H9 (cell line): ENCODE data around the gene AIG1. TPM values are rescaled to one million over a fixed set of nuclear protein-coding genes. Genes with fewer than 3 reads are reported as not detected.
"Not testable (repeated sequence)": the region's sequence is repeated elsewhere in the genome, so short reads cannot be mapped to it uniquely, and the experiment has no call there.

Source experiments
- DNase-seq: peaks from one replicate; pipeline ENCODE4 v3.0.0-alpha.2; 2017
- H2AFZ ChIP-seq: one replicate; pipeline ENCODE4 v1.6.1; 2013; ENCODE audit warnings: mild to moderate bottlenecking, low read length, control low read depth, moderate library complexity
- H2AK5ac ChIP-seq: 2 replicates; pipeline ENCODE4 v1.6.1; 2013; ENCODE audit warnings: low read length, control low read depth, mixed read lengths; ENCODE audit not compliant: insufficient read length
- H2BK120ac ChIP-seq: one replicate; pipeline ENCODE4 v1.6.1; 2013; ENCODE audit warnings: low read depth, mild to moderate bottlenecking, low read length, control low read depth, inconsistent platforms; ENCODE audit not compliant: poor library complexity, severe bottlenecking
- H2BK12ac ChIP-seq: 2 replicates; pipeline ENCODE4 v1.6.1; 2013; ENCODE audit warnings: low read length, control low read depth, mixed read lengths, low read depth; ENCODE audit not compliant: insufficient read length
- H2BK15ac ChIP-seq: 2 replicates; pipeline ENCODE4 v1.6.1; 2013; ENCODE audit warnings: low read depth, low read length, control low read depth
- H2BK20ac ChIP-seq: one replicate; pipeline ENCODE4 v1.6.1; 2013; ENCODE audit warnings: low read depth, mild to moderate bottlenecking, low read length, control low read depth, inconsistent platforms; ENCODE audit not compliant: poor library complexity, severe bottlenecking
- H2BK5ac ChIP-seq: 2 replicates; pipeline ENCODE4 v1.6.1; 2013; ENCODE audit warnings: low read length, control low read depth, mixed read lengths; ENCODE audit not compliant: insufficient read length
- H3K14ac ChIP-seq: 2 replicates; pipeline ENCODE4 v1.6.1; 2013; ENCODE audit warnings: low read length, control low read depth; ENCODE audit not compliant: insufficient read depth
- H3K18ac ChIP-seq: 2 replicates; pipeline ENCODE4 v1.6.1; 2013; ENCODE audit warnings: low read depth, mild to moderate bottlenecking, mixed read lengths, low read length, control low read depth; ENCODE audit not compliant: insufficient read length
- H3K23ac ChIP-seq: 2 replicates; pipeline ENCODE4 v1.6.1; 2013; ENCODE audit warnings: low read length, control low read depth, mixed read lengths, low read depth; ENCODE audit not compliant: insufficient read length
- H3K23me2 ChIP-seq: 2 replicates; pipeline ENCODE4 v1.6.1; 2013; ENCODE audit warnings: low read depth, mild to moderate bottlenecking, mixed read lengths, low read length, control low read depth; ENCODE audit not compliant: insufficient read length, poor library complexity, severe bottlenecking
- H3K27ac ChIP-seq: 2 replicates; pipeline ENCODE4 v1.5.1; 2013; ENCODE audit warnings: low read length, control low read depth, mixed read lengths, low read depth; ENCODE audit not compliant: insufficient read length
- H3K27me3 ChIP-seq: 2 replicates; pipeline ENCODE4 v1.6.1; 2013; ENCODE audit warnings: low read length, control low read depth, inconsistent platforms; ENCODE audit not compliant: insufficient read depth
- H3K4ac ChIP-seq: 2 replicates; pipeline ENCODE4 v1.6.1; 2013; ENCODE audit warnings: low read depth, mild to moderate bottlenecking, control low read depth, inconsistent platforms, low read length, moderate library complexity
- H3K4me1 ChIP-seq: 2 replicates; pipeline ENCODE4 v1.6.1; 2013; ENCODE audit warnings: low read length, control low read depth, inconsistent platforms; ENCODE audit not compliant: insufficient read depth
- H3K4me2 ChIP-seq: 2 replicates; pipeline ENCODE4 v1.6.1; 2013; ENCODE audit warnings: low read length, control low read depth, mixed read lengths; ENCODE audit not compliant: insufficient read length, insufficient read depth
- H3K56ac ChIP-seq: 2 replicates; pipeline ENCODE4 v1.6.1; 2013; ENCODE audit warnings: low read depth, mild to moderate bottlenecking, mixed read lengths, low read length, control low read depth; ENCODE audit not compliant: insufficient read length
- H3K79me1 ChIP-seq: 2 replicates; pipeline ENCODE4 v1.6.1; 2013; ENCODE audit warnings: low read depth, mild to moderate bottlenecking, moderate library complexity, low read length, control low read depth, inconsistent platforms; ENCODE audit not compliant: insufficient read depth, poor library complexity, severe bottlenecking
- H3K79me2 ChIP-seq: 2 replicates; pipeline ENCODE4 v1.6.1; 2013; ENCODE audit warnings: low read length, control low read depth, inconsistent platforms; ENCODE audit not compliant: insufficient read depth
- H3K9ac ChIP-seq: 2 replicates; pipeline ENCODE4 v1.6.1; 2013; ENCODE audit warnings: low read length, control low read depth, mixed read lengths; ENCODE audit not compliant: insufficient read length; ENCODE audit errors: extremely low read depth
- H3K9me3 ChIP-seq: one replicate; pipeline ENCODE4 v1.6.1; 2013; ENCODE audit warnings: low read depth, low read length, inconsistent platforms; ENCODE audit not compliant: control insufficient read depth
- H3T11ph ChIP-seq: one replicate; pipeline ENCODE4 v1.6.1; 2013; ENCODE audit warnings: mild to moderate bottlenecking, low read length, control low read depth, inconsistent platforms
- H4K20me1 ChIP-seq: one replicate; pipeline ENCODE4 v1.6.1; 2013; ENCODE audit not compliant: control insufficient read depth, insufficient read length, insufficient read depth
- H4K5ac ChIP-seq: 2 replicates; pipeline ENCODE4 v1.6.1; 2013; ENCODE audit warnings: low read depth, mild to moderate bottlenecking, mixed read lengths, low read length, control low read depth; ENCODE audit not compliant: insufficient read length
- H4K8ac ChIP-seq: replicated peaks from 2 replicates; pipeline ENCODE4 v1.6.1; 2013; ENCODE audit warnings: low read length, control low read depth, mixed read lengths, low read depth; ENCODE audit not compliant: insufficient read length
- H4K91ac ChIP-seq: 2 replicates; pipeline ENCODE4 v1.6.1; 2013; ENCODE audit warnings: low read depth, mild to moderate bottlenecking, moderate library complexity, mixed read lengths, low read length, control low read depth; ENCODE audit not compliant: insufficient read length
- H3K27ac Mint-ChIP-seq, 3 experiments: 2 replicates in 2 of 3; 3 replicates in 1 of 3; pipeline ENCODE4 v1.8.0; 2020 to 2021; ENCODE audit warnings: mixed read lengths in 3 of 3, mild to moderate bottlenecking in 1 of 3, moderate library complexity in 1 of 3
- H3K27me3 Mint-ChIP-seq: 2 replicates; pipeline ENCODE4 v1.8.0; 2021; ENCODE audit warnings: low read depth, mild to moderate bottlenecking, moderate library complexity, mixed read lengths
- H3K36me3 Mint-ChIP-seq, 3 experiments: 2 replicates in 2 of 3; 3 replicates in 1 of 3; pipeline ENCODE4 v1.8.0; 2020 to 2021; ENCODE audit warnings: low read depth in 3 of 3, mixed read lengths in 3 of 3; ENCODE audit not compliant: insufficient read depth in 1 of 3
- H3K4me1 Mint-ChIP-seq, 2 experiments: 2 replicates each; pipeline ENCODE4 v1.8.0; 2020; ENCODE audit warnings: mixed read lengths in 2 of 2
- H3K4me3 Mint-ChIP-seq, 2 experiments: 2 replicates in 1 of 2; 3 replicates in 1 of 2; pipeline ENCODE4 v1.8.0; 2020 to 2021; ENCODE audit warnings: mild to moderate bottlenecking in 2 of 2, mixed read lengths in 2 of 2, moderate library complexity in 1 of 2
- H3K9me3 Mint-ChIP-seq, 2 experiments: 2 replicates in 1 of 2; 3 replicates in 1 of 2; pipeline ENCODE4 v1.8.0; 2020; ENCODE audit warnings: mild to moderate bottlenecking in 2 of 2, mixed read lengths in 2 of 2, moderate library complexity in 1 of 2
- WGBS: extraction: QIAGEN DNeasy Blood & Tissue Kit; methylation state at CpG from one replicate; pipeline ENCODE4 v1.1.7; 2013; ENCODE audit warnings: missing lambda C conversion rate, low lambda C conversion rate, mixed read lengths; ENCODE audit not compliant: insufficient read length; ENCODE audit errors: extremely low coverage; 5-methylcytosine and 5-hydroxymethylcytosine counted together
- total RNA-seq: library from RNA; stranded (reverse); gene quantifications from 2 replicates; pipeline ENCODE4 v1.2.1, GENCODE V29; 2021
- TF ChIP-seq, protein P1 (sequence below): fragments of 200-600 bp; sonication (generic); conservative IDR thresholded peaks from 3 replicates; pipeline ENCODE4 v1.8.0; 2021; ENCODE audit warnings: antibody characterized with exemption, mild to moderate bottlenecking

AIG1 gene
- total RNA-seq, 1 experiment from 2014 or later: 44.6 TPM

GRCh38 chr6:143018955-143019354 lies 41.7 kb upstream of the AIG1 start:
- no peaks in the 10 kb centered on the region for H4K20me1 ChIP-seq
- H4K8ac ChIP-seq: no peak overlapping the region
- TF ChIP-seq, protein P1, sequence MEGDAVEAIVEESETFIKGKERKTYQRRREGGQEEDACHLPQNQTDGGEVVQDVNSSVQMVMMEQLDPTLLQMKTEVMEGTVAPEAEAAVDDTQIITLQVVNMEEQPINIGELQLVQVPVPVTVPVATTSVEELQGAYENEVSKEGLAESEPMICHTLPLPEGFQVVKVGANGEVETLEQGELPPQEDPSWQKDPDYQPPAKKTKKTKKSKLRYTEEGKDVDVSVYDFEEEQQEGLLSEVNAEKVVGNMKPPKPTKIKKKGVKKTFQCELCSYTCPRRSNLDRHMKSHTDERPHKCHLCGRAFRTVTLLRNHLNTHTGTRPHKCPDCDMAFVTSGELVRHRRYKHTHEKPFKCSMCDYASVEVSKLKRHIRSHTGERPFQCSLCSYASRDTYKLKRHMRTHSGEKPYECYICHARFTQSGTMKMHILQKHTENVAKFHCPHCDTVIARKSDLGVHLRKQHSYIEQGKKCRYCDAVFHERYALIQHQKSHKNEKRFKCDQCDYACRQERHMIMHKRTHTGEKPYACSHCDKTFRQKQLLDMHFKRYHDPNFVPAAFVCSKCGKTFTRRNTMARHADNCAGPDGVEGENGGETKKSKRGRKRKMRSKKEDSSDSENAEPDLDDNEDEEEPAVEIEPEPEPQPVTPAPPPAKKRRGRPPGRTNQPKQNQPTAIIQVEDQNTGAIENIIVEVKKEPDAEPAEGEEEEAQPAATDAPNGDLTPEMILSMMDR: no peak
- no peak overlapping the region for H2AK5ac ChIP-seq
- Mint-ChIP-seq H3K4me3 (no peak overlapping the region), H3K27me3 (no peaks in the 10 kb centered on the region), H3K9me3 (no peaks in the 10 kb centered on the region; a peak in 1 of 5 replicates), H3K4me1 (no peaks in the 10 kb centered on the region), H3K27ac (no peak overlapping the region), H3K36me3 (no peaks in the 10 kb centered on the region)
- no peak overlapping the region for H3K14ac ChIP-seq
- H4K91ac ChIP-seq: no peak overlapping the region
- WGBS: no CpG with 5 or more reads among the region's 5 CpGs
- no peak overlapping the region for H3K9ac ChIP-seq
- no peaks in the 10 kb centered on the region for H3K27me3 ChIP-seq
- no peak overlapping the region for H2BK12ac ChIP-seq
- no peak overlapping the region for H3K27ac ChIP-seq
- H3K79me2 ChIP-seq: no peaks in the 10 kb centered on the region
- no peak overlapping the region for H3K4ac ChIP-seq
- no peak overlapping the region for H2AFZ ChIP-seq
- H3K4me1 ChIP-seq: no peaks in the 10 kb centered on the region
- H3T11ph ChIP-seq: no peak overlapping the region
- no peak overlapping the region for H2BK15ac ChIP-seq
- H4K5ac ChIP-seq: no peak overlapping the region
- no peaks in the 10 kb centered on the region for H3K9me3 ChIP-seq
- no peak overlapping the region for H2BK5ac ChIP-seq
- H3K79me1 ChIP-seq: no peaks in the 10 kb centered on the region
- H3K18ac ChIP-seq: no peak overlapping the region
- H2BK20ac ChIP-seq: no peak overlapping the region
- DNase-seq: no peak
- no peak overlapping the region for H2BK120ac ChIP-seq
- no peaks in the 10 kb centered on the region for H3K23me2 ChIP-seq
- H3K56ac ChIP-seq: no peak overlapping the region
- no peak overlapping the region for H3K23ac ChIP-seq
- H3K4me2 ChIP-seq: no peak overlapping the region

GRCh38 chr6:143020862-143021261 lies 39.8 kb upstream of the AIG1 start:
- not testable (repeated sequence) for H3K4ac ChIP-seq, H3K9me3 Mint-ChIP-seq

More at GRCh38 chr6:143020862-143021261, 39.8 kb upstream of the AIG1 start:
- H3K27ac ChIP-seq, H3T11ph ChIP-seq, H3K9me3 ChIP-seq, H3K27ac Mint-ChIP-seq, H3K27me3 ChIP-seq, H3K4me3 Mint-ChIP-seq, H3K79me2 ChIP-seq, H4K20me1 ChIP-seq, H3K23me2 ChIP-seq, H3K4me1 Mint-ChIP-seq, H3K56ac ChIP-seq, H2AK5ac ChIP-seq, H2BK5ac ChIP-seq, H3K9ac ChIP-seq, H4K5ac ChIP-seq, H3K4me1 ChIP-seq, H3K79me1 ChIP-seq, H2BK12ac ChIP-seq, H2BK20ac ChIP-seq, H2BK120ac ChIP-seq, H3K36me3 Mint-ChIP-seq, H4K91ac ChIP-seq, H3K27me3 Mint-ChIP-seq, H3K23ac ChIP-seq, H3K14ac ChIP-seq, H3K4me2 ChIP-seq, DNase-seq, H2BK15ac ChIP-seq, H2AFZ ChIP-seq, H3K18ac ChIP-seq, H4K8ac ChIP-seq: not testable (repeated sequence)
- no CpG with 5 or more reads among the region's 2 CpGs for WGBS
